ENCODE measurements around the gene TMPRSS6.

TMPRSS6 gene

GRCh38 chr22:37052386-37053309, 56.9 kb downstream of the TMPRSS6 start:
- Histone ChIP-seq H3K4me2 (ENCODE audit: low read length) (peak overlapping the region; percentile 87), H3K27ac (ENCODE audit: low read depth, low read length) (no peak overlapping the region), H3K79me2 (ENCODE audit: control insufficient read depth, low read length) (no peaks in the 10 kb centered on the region), H3K4me1 (ENCODE audit: control insufficient read depth, low read length) (peaks cover 10% of the 10 kb centered on the region), H3K27me3 (ENCODE audit: control insufficient read depth, low read length) (peaks cover 4% of the 10 kb centered on the region; the same call in 1 of the 2 replicates), H3K36me3 (ENCODE audit: control insufficient read depth, low read length) (no peaks in the 10 kb centered on the region), H3K4me3 (ENCODE audit: low read length) (peak overlapping the region; percentile 80), H3F3A (ENCODE audit: control insufficient read depth, insufficient read depth) (no peaks in the 10 kb centered on the region), H4K20me1 (ENCODE audit: control insufficient read depth, insufficient read depth, low read depth, low read length) (no peaks in the 10 kb centered on the region), H3K9me2 (replicated peaks; ENCODE audit: control insufficient read depth, low read length) (no peaks in the 10 kb centered on the region), H3K9me3 (ENCODE audit: control insufficient read depth, insufficient read depth, low read length) (no peaks in the 10 kb centered on the region)
- TF ChIP-seq EZH2phosphoT487 (IDR thresholded peaks at IDR 0.05; ENCODE audit: borderline replicate concordance, low read length) (no peak), CTCF (IDR thresholded peaks at IDR 0.05; ENCODE audit: low read depth, low read length, poor library complexity, severe bottlenecking) (no peak)

- H3K4me2 ChIP-seq (ENCODE audit: low read length) = peak within 1 kb of the TSS; percentile 87
- peaks cover 10% of the 10 kb centered on the region for H3K4me1 ChIP-seq (ENCODE audit: control insufficient read depth, low read length)
- no peaks in the 10 kb centered on the region for H3K9me3 ChIP-seq (ENCODE audit: control insufficient read depth, insufficient read depth, low read length)
- peaks cover 4% of the 10 kb centered on the region; the same call in 1 of the 2 replicates for H3K27me3 ChIP-seq (ENCODE audit: control insufficient read depth, low read length)
- H3K9me2 ChIP-seq (replicated peaks; ENCODE audit: control insufficient read depth, low read length) = no peaks in the 10 kb centered on the region
- H4K20me1 ChIP-seq (ENCODE audit: control insufficient read depth, insufficient read depth, low read depth, low read length) = no peaks in the 10 kb centered on the region
- H3F3A ChIP-seq (ENCODE audit: control insufficient read depth, insufficient read depth) = no peaks in the 10 kb centered on the region
- H3K36me3 ChIP-seq (ENCODE audit: control insufficient read depth, low read length) = no peaks in the 10 kb centered on the region
- TF ChIP-seq CTCF (IDR thresholded peaks at IDR 0.05; ENCODE audit: low read depth, low read length, poor library complexity, severe bottlenecking) (peak; percentile 22), EZH2phosphoT487 (IDR thresholded peaks at IDR 0.05; ENCODE audit: borderline replicate concordance, low read length) (no peak)
- H3K4me3 ChIP-seq (ENCODE audit: low read length) = peak within 1 kb of the TSS; percentile 80
- no peaks in the 10 kb centered on the region for H3K79me2 ChIP-seq (ENCODE audit: control insufficient read depth, low read length)
- H3K27ac ChIP-seq (ENCODE audit: low read depth, low read length) = no peak within 1 kb of the TSS
These were observed 57.8 kb downstream of the TMPRSS6 start, which contains the start of gene KCTD17 for GRCh38 chr22:37051391-37052385. TSS of gene KCTD17 (plus strand) at chr22:37051742. CDS start at chr22:37051761, 19 bp downstream.

DNA sequence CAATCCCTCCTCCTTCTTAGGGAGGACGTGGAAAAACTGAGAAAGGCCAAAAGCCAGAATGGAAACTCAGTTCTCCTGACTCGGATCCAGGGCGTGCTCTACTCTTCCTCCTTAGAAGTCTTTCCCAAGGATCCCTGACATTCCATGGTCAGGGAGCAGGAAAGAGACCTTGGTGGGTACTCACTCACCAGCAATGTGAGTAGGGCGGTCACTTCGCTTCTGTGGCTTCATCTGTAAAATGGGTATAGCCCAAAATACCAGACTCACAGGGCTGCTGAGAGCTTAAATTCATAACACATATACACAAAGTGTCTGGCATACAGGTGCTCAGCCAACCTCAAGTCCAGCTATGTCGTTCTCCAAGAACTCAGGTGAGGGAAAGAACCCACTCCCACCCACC, 58.6 kb downstream of the TMPRSS6 start:
- Histone ChIP-seq H3F3A (ENCODE audit: control insufficient read depth, insufficient read depth) (no peaks in the 10 kb centered on the region), H3K79me2 (ENCODE audit: control insufficient read depth, low read length) (no peaks in the 10 kb centered on the region), H3K9me3 (ENCODE audit: control insufficient read depth, insufficient read depth, low read length) (no peaks in the 10 kb centered on the region), H3K27ac (ENCODE audit: low read depth, low read length) (no peak overlapping the region), H3K4me3 (ENCODE audit: low read length) (no peak overlapping the region), H3K36me3 (ENCODE audit: control insufficient read depth, low read length) (no peaks in the 10 kb centered on the region), H3K27me3 (ENCODE audit: control insufficient read depth, low read length) (peaks cover 4% of the 10 kb centered on the region; the same call in 1 of the 2 replicates), H3K9me2 (replicated peaks; ENCODE audit: control insufficient read depth, low read length) (no peaks in the 10 kb centered on the region), H3K4me2 (ENCODE audit: low read length) (peak overlapping the region; percentile 87; the same call in 1 of the 2 replicates), H3K4me1 (ENCODE audit: control insufficient read depth, low read length) (peaks cover 10% of the 10 kb centered on the region), H4K20me1 (ENCODE audit: control insufficient read depth, insufficient read depth, low read depth, low read length) (no peaks in the 10 kb centered on the region)
- no peak for TF ChIP-seq EZH2phosphoT487 (IDR thresholded peaks at IDR 0.05; ENCODE audit: borderline replicate concordance, low read length)
- TF ChIP-seq CTCF (IDR thresholded peaks at IDR 0.05; ENCODE audit: low read depth, low read length, poor library complexity, severe bottlenecking) = no peak

Data from DOHH2 (cell line).